Adrenal gland (tissue), 12 donors: Measurements from ENCODE around the gene MID1. TPM values are rescaled to one million over a fixed set of nuclear protein-coding genes. Genes with fewer than 3 reads are reported as not detected.

Experiments
- DNase-seq, 7 donors: peaks; one replicate each; pipeline ENCODE4 v3.0.0-alpha.2; 2019 to 2020
- H3K27ac ChIP-seq, 5 donors: fragments of 200-600 bp; sonication (generic) in 4 of 5; 1 replicate in 3 of 5; 2 replicates in 2 of 5; pipeline versions ENCODE4 v1.5.1 to v1.8.0; 2016 to 2020; ENCODE audit warnings: mild to moderate bottlenecking in 1 of 5
- H3K27me3 ChIP-seq: fragments of 200-600 bp; 2 replicates; pipeline ENCODE4 v1.8.0; 2021
- H3K36me3 ChIP-seq, 2 donors: fragments of 200-600 bp; replicated peaks in 1 of 2; 1 replicate in 1 of 2; 2 replicates in 1 of 2; pipeline versions ENCODE4 v1.5.1 to v1.8.0; 2018 to 2022
- H3K4me1 ChIP-seq, 2 donors: fragments of 200-600 bp; replicated peaks in 1 of 2; 1 replicate in 1 of 2; 2 replicates in 1 of 2; pipeline versions ENCODE4 v1.5.1 to v1.8.0; 2018 to 2021
- H3K4me3 ChIP-seq, 4 donors: fragments of 200-600 bp; sonication (generic) in 3 of 4; one replicate each; pipeline ENCODE4 v1.5.1; 2016 to 2018
- H3K9me3 ChIP-seq, 3 donors: fragments of 200-600 bp; sonication (generic) in 1 of 3; replicated peaks in 1 of 3; 1 replicate in 2 of 3; 2 replicates in 1 of 3; pipeline versions ENCODE4 v1.5.1 to v1.8.0; 2016 to 2021
- POLR2A ChIP-seq, 2 donors: fragments of 450-650 bp; IDR thresholded peaks; one replicate each; pipeline ENCODE4 v1.6.1; 2017; ENCODE audit warnings: antibody characterized with exemption in 2 of 2, mild to moderate bottlenecking in 2 of 2, moderate library complexity in 1 of 2
- WGBS, 4 donors: extraction: QIAGEN DNeasy Blood & Tissue Kit in 2 of 4; methylation state at CpG; one replicate each; pipeline versions ENCODE4 v1.1.5 to v1.1.7; 2013 to 2017; 5-methylcytosine and 5-hydroxymethylcytosine counted together
- intact Hi-C, 2 donors: fragments of 100-400 bp; cut with DNase I; formaldehyde crosslinking; loops; one replicate each; pipeline versions ENCODE4 v1.14.1 to v1.15.0; 2022 to 2023
- polyA plus RNA-seq, 3 donors: library from polyadenylated mRNA; stranded (reverse); fragments of 200-250 nt in 2 of 3; fragments of 350-450 nt in 1 of 3; fragmentation: Illumina TruSeq in 1 of 3; extraction: RNeasy Lipid Tissue Mini Kit (QIAGEN cat#74804) in 1 of 3; gene quantifications; one replicate each; pipeline ENCODE4 v1.2.3, GENCODE V29; 2013 to 2014
- total RNA-seq, 9 donors: library from RNA; depleted of rRNA in 4 of 9; stranded (reverse); fragments of >200 nt in 4 of 9; fragments of 120-200 nt in 1 of 9; fragmentation: NEBNext Ultra II Directional in 1 of 9; extraction: Animal tissue kit (Norgen Biotek cat#: 25700) in 1 of 9; gene quantifications; one replicate each; pipeline versions ENCODE4 v1.1.0 to v1.2.4, GENCODE V29; 2013 to 2023
- TF ChIP-seq, protein P1 (sequence below), 6 experiments: fragments of 450-650 bp in 4 of 6; fragments of 200-600 bp in 2 of 6; sonication (generic) in 1 of 6; IDR thresholded peaks; 1 replicate in 5 of 6; 2 replicates in 1 of 6; pipeline versions ENCODE4 v1.5.1 to v1.8.0; 2016 to 2021; ENCODE audit warnings: antibody characterized with exemption in 6 of 6, mild to moderate bottlenecking in 2 of 6, moderate library complexity in 1 of 6
- donor health status: healthy with polysubstance abuse.
- donor health status: Bipolar disorder and iron deficiency.
- donor health status: DM: yes; HTN: yes; CAD: no.
- donor health status: DM: no; HTN: no; CAD: no.
- donor health status: DM: no; HTN: no; CAD: no.
- donor health status: DM: yes; HTN: yes; CAD: no.

Gene MID1
- total and polyA plus RNA-seq, 12 donors: 3.6 to 19.4 (median 7.7) TPM

DNA sequence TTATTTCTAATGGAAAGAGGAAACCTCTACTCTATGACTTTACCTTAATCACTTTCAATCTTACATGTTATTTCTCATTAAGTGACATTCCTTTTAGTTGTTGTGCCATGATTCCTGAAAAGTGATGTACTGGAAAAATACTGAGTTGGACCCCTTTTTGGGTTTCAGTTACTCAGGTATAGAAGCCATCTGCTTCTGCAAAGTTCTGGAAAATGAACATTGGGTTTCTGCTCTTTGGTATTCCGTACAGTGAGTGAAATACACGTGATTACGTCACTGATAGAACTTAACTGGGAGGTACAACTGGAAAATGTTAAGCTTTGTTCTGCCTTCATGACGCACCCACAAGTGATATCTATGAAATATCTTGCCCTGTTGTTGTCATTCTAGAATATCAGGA is 114.7 kb downstream of the MID1 start:
- H3K27ac ChIP-seq: no peak overlapping the region
- H3K9me3 ChIP-seq: no peaks in the 10 kb centered on the region
- intact Hi-C loops: no loop called here
- H3K4me1 ChIP-seq: no peaks in the 10 kb centered on the region
- H3K4me3 ChIP-seq: no peak overlapping the region
- no peaks in the 10 kb centered on the region for H3K27me3 ChIP-seq
- H3K36me3 ChIP-seq: no peaks in the 10 kb centered on the region
- TF ChIP-seq, protein P1, sequence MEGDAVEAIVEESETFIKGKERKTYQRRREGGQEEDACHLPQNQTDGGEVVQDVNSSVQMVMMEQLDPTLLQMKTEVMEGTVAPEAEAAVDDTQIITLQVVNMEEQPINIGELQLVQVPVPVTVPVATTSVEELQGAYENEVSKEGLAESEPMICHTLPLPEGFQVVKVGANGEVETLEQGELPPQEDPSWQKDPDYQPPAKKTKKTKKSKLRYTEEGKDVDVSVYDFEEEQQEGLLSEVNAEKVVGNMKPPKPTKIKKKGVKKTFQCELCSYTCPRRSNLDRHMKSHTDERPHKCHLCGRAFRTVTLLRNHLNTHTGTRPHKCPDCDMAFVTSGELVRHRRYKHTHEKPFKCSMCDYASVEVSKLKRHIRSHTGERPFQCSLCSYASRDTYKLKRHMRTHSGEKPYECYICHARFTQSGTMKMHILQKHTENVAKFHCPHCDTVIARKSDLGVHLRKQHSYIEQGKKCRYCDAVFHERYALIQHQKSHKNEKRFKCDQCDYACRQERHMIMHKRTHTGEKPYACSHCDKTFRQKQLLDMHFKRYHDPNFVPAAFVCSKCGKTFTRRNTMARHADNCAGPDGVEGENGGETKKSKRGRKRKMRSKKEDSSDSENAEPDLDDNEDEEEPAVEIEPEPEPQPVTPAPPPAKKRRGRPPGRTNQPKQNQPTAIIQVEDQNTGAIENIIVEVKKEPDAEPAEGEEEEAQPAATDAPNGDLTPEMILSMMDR (IDR thresholded peaks at IDR 0.05): no peak
- TF ChIP-seq POLR2A (IDR thresholded peaks at IDR 0.05): no peak
- 82 to 97% (median 90%) methylated on average over 4 of the region's 4 CpGs for WGBS, 4 donors
- DNase-seq: no peak

DNA sequence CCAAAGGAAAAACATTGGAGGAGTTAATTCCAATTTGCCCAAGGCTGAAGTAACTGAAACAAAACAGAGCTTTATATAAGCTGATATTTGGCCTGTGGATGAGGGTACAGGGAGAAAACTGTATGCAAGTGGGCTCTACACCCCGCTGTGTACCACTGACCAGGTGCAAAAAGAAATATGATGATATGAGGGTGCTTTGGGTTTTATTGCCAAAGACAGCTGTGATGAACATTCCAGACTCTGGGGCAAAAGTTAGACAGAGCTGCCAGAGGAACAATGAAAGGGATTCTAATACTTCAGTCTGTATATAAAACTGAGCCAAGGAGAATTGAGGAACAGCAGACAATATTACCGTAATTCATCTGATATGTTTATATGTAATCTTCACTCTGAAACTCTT is 117.4 kb downstream of the MID1 start:
- H3K27me3 ChIP-seq: no peaks in the 10 kb centered on the region
- no peaks in the 10 kb centered on the region for H3K9me3 ChIP-seq
- no peak overlapping the region for H3K4me3 ChIP-seq
- TF ChIP-seq, protein P1 (IDR thresholded peaks at IDR 0.05): no peak
- TF ChIP-seq POLR2A (IDR thresholded peaks at IDR 0.05): no peak
- no peak overlapping the region for H3K27ac ChIP-seq
- intact Hi-C loops: no loop called here
- WGBS, 4 donors: 82 to 97% (median 86%) methylated on average over 2 of the region's 2 CpGs
- no peaks in the 10 kb centered on the region for H3K4me1 ChIP-seq
- DNase-seq: no peak
- no peaks in the 10 kb centered on the region for H3K36me3 ChIP-seq

DNA sequence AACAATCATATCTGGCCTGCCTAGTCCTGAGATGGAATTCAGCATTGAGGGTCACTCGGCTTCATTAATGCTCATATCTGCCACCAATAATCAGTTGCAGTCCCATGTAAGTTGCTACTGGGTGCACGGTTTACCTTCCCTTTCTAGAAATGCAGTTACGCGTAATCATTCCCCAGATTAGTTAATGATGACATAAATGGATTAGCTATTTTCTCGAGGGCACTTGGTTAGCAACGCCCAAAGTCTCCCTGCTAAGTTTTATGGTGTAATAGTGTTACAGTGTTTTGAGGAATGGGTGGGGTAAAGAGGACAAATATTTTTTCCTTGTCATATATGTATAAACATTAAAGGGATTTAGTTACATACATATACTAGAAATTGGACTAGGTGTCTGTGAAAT is 118.8 kb downstream of the MID1 start:
- TF ChIP-seq POLR2A (IDR thresholded peaks at IDR 0.05): no peak
- TF ChIP-seq, protein P1 (IDR thresholded peaks at IDR 0.05): no peak
- 75 to 87% (median 82%) methylated on average over 5 to 6 of the region's 6 CpGs for WGBS, 4 donors
- intact Hi-C loops: no loop called here

DNA sequence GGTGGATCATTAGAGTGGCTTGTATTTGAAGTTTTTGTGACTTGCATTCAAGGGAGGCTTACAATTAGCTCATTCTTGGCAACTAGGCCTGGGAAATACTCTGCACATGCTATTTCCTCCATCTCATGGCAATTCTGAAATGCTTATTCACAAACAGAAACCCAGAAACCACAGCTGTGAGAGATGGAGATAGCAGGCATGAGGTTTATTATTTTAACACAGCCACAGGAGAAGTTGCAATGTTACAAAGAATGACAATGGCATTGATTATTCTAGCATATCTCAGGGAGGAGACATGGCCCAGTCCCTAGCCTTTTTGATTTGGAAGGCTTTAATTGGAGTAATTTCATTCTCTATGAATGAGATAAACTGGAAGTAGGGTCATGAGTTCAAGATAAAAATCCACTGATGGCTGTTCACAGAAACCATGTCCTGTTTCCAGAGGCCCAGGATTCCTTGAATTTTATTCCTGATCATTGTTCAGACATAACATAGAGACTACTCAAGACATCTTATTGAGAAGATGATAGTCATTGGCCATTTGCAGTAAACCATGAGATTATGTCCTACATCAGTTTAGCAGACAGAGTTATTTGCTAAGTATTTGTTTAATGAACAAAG is 123.9 kb downstream of the MID1 start:
- no peaks in the 10 kb centered on the region for H3K4me1 ChIP-seq
- no peak for DNase-seq
- intact Hi-C loops: no loop called here
- H3K36me3 ChIP-seq: no peaks in the 10 kb centered on the region
- H3K9me3 ChIP-seq: no peaks in the 10 kb centered on the region
- no peaks in the 10 kb centered on the region for H3K27me3 ChIP-seq
- TF ChIP-seq, protein P1 (IDR thresholded peaks at IDR 0.05): no peak
- TF ChIP-seq POLR2A (IDR thresholded peaks at IDR 0.05): no peak
- peak overlapping the region in 1 of 5 donors; percentile 4 for H3K27ac ChIP-seq
- H3K4me3 ChIP-seq: no peak overlapping the region

More for the DNA sequence above, 118.8 kb downstream of the MID1 start:
- Histone ChIP-seq H3K27me3 (no peaks in the 10 kb centered on the region), H3K4me1 (no peaks in the 10 kb centered on the region), H3K36me3 (no peaks in the 10 kb centered on the region), H3K27ac (no peak overlapping the region), H3K9me3 (no peaks in the 10 kb centered on the region), H3K4me3 (no peak overlapping the region)
- DNase-seq: no peak
